Activated CD4-positive, alpha-beta T cell treated with anti-CD3 and anti-CD28 coated beads, Interleukin-2, amount 10 ng/mL, durations not matched to agents 7 days and 5 days (primary cell): ENCODE results near the gene PARD6G. TPM values are rescaled to one million over a fixed set of nuclear protein-coding genes. Genes with fewer than 3 reads are reported as not detected.
A peak's percentile ranks its signal among the peaks of the same experiment; 100 is the strongest.
"Not testable (repeated sequence)": the region's sequence is repeated elsewhere in the genome, so short reads cannot be mapped to it uniquely, and the experiment has no call there.

Source experiments
- CTCF ChIA-PET: fragments of 350-600 bp; sonication (Branson Sonifier 250); formaldehyde crosslinking; loops from one replicate; lab custom pipeline; 2021; ENCODE audit warnings: antibody characterized with exemption; lab: Charles Lee
- POLR2A ChIA-PET: fragments of 350-600 bp; sonication (Branson Sonifier 250); formaldehyde crosslinking; loops from one replicate; lab custom pipeline; 2021; ENCODE audit warnings: antibody characterized with exemption; lab: Charles Lee
- DNase-seq: peaks from one replicate; pipeline ENCODE4 v3.0.0-alpha.2; 2020
- H3K27ac Mint-ChIP-seq: one replicate; pipeline ENCODE4 v1.8.0; 2021; ENCODE audit warnings: mild to moderate bottlenecking, moderate library complexity, mixed read lengths
- H3K27me3 Mint-ChIP-seq: one replicate; pipeline ENCODE4 v1.8.0; 2021; ENCODE audit warnings: mixed read lengths
- H3K36me3 Mint-ChIP-seq: one replicate; pipeline ENCODE4 v1.8.0; 2021; ENCODE audit warnings: low read depth, mixed read lengths
- H3K4me1 Mint-ChIP-seq: one replicate; pipeline ENCODE4 v1.8.0; 2021; ENCODE audit warnings: mixed read lengths
- H3K4me3 Mint-ChIP-seq: one replicate; pipeline ENCODE4 v1.8.0; 2021; ENCODE audit warnings: mild to moderate bottlenecking, moderate library complexity, mixed read lengths
- H3K9me3 Mint-ChIP-seq: one replicate; pipeline ENCODE4 v1.8.0; 2021; ENCODE audit warnings: mixed read lengths
- total RNA-seq, 2 experiments: library from RNA; stranded (reverse); gene quantifications; one replicate each; pipeline ENCODE4 v1.2.3, GENCODE V29; 2021

The PARD6G gene
- under 1 TPM; 0.15 to 0.22 TPM for total RNA-seq

DNA sequence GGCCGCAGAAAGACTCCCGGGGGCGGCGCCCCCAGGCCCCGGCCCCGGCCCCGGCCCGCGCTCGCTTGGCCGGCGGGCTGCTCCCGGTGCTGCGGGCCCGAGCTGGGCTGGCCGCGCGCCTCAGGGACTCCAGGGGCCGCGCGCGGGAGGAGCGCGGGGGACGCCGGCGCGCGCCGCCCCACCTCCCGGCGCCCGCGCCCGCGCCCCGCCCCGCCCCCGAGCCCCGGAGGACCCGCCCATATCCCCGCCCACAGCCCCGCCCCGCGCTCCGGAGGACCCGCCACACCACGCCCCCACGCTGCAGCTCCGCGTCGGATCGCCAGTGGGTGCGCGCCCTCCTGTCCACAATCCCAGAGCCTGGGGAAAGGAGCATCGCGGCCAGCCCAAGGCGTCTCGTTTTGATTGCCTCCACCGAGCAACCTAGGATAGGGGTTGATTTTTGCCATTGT, at the start of gene PARD6G:
TSS of gene PARD6G (minus strand) at position 122 of the 449 bp plus-strand sequence. CDS start 166 bp downstream, outside the sequence.
- ChIA-PET CTCF (interaction anchor here (0.9 kb wide), 1 partner anchor 23 kb away, joined by 4 read pairs; no protein-coding TSS in a partner anchor), POLR2A (no interaction called here)
- Mint-ChIP-seq H3K9me3 (no peaks in the 10 kb centered on the region), H3K4me3 (peak within 1 kb of the TSS; percentile 32), H3K27me3 (peaks cover 46% of the 10 kb centered on the region), H3K4me1 (peaks cover 5% of the 10 kb centered on the region), H3K36me3 (no peaks in the 10 kb centered on the region), H3K27ac (no peak within 1 kb of the TSS)
- DNase-seq = peak; percentile 57

DNA sequence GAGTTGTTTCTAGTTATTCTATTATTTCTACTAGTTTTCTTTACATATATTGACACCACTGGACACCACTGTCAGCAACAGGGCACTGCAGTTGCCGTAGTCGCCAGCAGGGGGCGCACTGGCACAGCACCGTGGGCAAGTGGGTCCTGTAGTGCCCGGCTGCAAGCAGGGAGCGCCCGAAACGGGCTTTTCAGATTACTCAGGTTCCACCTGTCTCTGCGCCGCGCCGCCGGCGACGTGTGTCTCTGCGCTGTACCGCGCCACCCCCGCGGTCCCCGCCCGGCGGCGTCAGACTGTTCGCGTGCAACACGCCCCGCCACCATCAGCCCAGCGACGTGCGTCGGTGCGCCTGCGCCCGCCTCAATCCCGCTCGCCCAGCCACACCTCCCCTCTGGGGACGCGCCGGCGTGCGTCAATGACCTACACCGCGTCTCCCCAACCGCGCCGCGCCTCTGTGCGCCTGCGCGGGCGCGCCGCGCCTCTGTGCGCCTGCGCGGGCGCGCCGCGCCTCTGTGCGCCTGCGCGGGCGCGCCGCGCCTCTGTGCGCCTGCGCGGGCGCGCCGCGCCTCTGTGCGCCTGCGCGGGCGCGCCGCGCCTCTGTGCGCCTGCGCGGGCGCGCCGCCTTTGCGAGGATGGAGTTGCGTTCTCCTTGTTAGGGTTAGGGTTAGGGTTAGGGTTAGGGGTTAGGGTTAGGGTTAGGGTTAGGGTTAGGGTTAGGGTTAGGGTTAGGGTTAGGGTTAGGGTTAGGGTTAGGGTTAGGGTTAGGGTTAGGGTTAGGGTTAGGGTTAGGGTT, 15.1 kb upstream of the PARD6G start:
- H3K4me3 Mint-ChIP-seq, POLR2A ChIA-PET, CTCF ChIA-PET, H3K27me3 Mint-ChIP-seq, H3K27ac Mint-ChIP-seq, H3K9me3 Mint-ChIP-seq, H3K36me3 Mint-ChIP-seq, H3K4me1 Mint-ChIP-seq, DNase-seq: not testable (repeated sequence)

GRCh38 chr18:80259610-80260009, 12.3 kb upstream of the PARD6G start:
- ChIA-PET POLR2A (no interaction called here), CTCF (no interaction called here)
- DNase-seq = no peak
- Mint-ChIP-seq H3K4me3 (no peak overlapping the region), H3K27ac (no peak overlapping the region), H3K4me1 (no peaks in the 10 kb centered on the region), H3K27me3 (peaks cover 8% of the 10 kb centered on the region), H3K9me3 (no peaks in the 10 kb centered on the region), H3K36me3 (no peaks in the 10 kb centered on the region)

GRCh38 chr18:80258640-80259039, 11.3 kb upstream of the PARD6G start:
- POLR2A ChIA-PET = no interaction called here

GRCh38 chr18:80257579-80258543, 10.5 kb upstream of the PARD6G start:
- H3K9me3 Mint-ChIP-seq, H3K4me1 Mint-ChIP-seq, H3K27me3 Mint-ChIP-seq, POLR2A ChIA-PET, H3K4me3 Mint-ChIP-seq, CTCF ChIA-PET, H3K36me3 Mint-ChIP-seq, H3K27ac Mint-ChIP-seq: not testable (repeated sequence)
- DNase-seq = peak; percentile 48

More at GRCh38 chr18:80258640-80259039, 11.3 kb upstream of the PARD6G start:
- CTCF ChIA-PET = no interaction called here
- no peak for DNase-seq
- peaks cover 2% of the 10 kb centered on the region for H3K9me3 Mint-ChIP-seq
- H3K27me3 Mint-ChIP-seq = peaks cover 8% of the 10 kb centered on the region
- H3K36me3 Mint-ChIP-seq = no peaks in the 10 kb centered on the region
- no peak overlapping the region for H3K27ac Mint-ChIP-seq
- H3K4me1 Mint-ChIP-seq = no peaks in the 10 kb centered on the region
- no peak overlapping the region for H3K4me3 Mint-ChIP-seq

- Mint-ChIP-seq H3K9me3 (peaks cover 2% of the 10 kb centered on the region), H3K36me3 (no peaks in the 10 kb centered on the region), H3K4me1 (no peaks in the 10 kb centered on the region), H3K27ac (no peak overlapping the region), H3K4me3 (no peak overlapping the region), H3K27me3 (peaks cover 8% of the 10 kb centered on the region)
- ChIA-PET POLR2A (no interaction called here), CTCF (no interaction called here)
- no peak for DNase-seq
Measured at GRCh38 chr18:80254971-80255500, 7.7 kb upstream of the PARD6G start.

DNA sequence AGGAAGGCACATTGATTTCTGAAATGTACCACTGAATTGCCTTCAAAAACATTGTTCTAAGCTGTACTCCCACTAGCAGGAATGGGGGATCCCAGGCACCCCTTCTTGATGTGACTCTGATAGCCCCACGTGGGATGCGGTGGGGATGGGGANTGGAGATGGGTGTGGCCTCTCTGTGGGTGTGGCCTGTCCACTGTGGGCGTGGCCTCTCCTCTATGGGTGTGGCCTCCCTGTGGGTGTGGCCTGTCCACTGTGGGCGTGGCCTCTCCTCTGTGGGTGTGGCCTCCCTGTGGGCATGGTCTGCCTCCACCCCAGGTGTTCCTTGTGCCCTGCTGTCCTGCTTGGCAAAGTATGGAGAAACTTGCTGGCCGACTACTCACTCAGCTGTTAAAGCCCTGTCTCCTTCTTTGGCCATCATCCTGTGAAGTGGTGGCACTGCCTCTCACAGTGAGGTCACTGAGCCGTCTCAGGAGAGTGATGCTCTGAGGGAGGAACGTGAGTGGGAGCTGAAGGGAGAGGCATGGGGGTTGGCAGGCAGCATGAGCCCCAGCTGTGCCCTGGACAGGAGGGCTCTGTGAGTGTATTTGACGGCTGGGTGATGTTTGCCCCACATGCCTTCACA, 6.7 kb upstream of the PARD6G start:
- Mint-ChIP-seq H3K36me3 (no peaks in the 10 kb centered on the region), H3K27me3 (peaks cover 17% of the 10 kb centered on the region), H3K9me3 (peaks cover 2% of the 10 kb centered on the region), H3K4me3 (no peak overlapping the region), H3K27ac (no peak overlapping the region), H3K4me1 (no peaks in the 10 kb centered on the region)
- ChIA-PET CTCF (no interaction called here), POLR2A (no interaction called here)
- no peak for DNase-seq

- no peak for DNase-seq
- H3K36me3 Mint-ChIP-seq = no peaks in the 10 kb centered on the region
- ChIA-PET CTCF (no interaction called here), POLR2A (no interaction called here)
- peaks cover 23% of the 10 kb centered on the region for H3K27me3 Mint-ChIP-seq
- H3K4me1 Mint-ChIP-seq = no peaks in the 10 kb centered on the region
- H3K27ac Mint-ChIP-seq = no peak overlapping the region
- H3K4me3 Mint-ChIP-seq = no peak overlapping the region
- peaks cover 2% of the 10 kb centered on the region for H3K9me3 Mint-ChIP-seq
Measured at GRCh38 chr18:80253236-80253635, 5.9 kb upstream of the PARD6G start.

DNA sequence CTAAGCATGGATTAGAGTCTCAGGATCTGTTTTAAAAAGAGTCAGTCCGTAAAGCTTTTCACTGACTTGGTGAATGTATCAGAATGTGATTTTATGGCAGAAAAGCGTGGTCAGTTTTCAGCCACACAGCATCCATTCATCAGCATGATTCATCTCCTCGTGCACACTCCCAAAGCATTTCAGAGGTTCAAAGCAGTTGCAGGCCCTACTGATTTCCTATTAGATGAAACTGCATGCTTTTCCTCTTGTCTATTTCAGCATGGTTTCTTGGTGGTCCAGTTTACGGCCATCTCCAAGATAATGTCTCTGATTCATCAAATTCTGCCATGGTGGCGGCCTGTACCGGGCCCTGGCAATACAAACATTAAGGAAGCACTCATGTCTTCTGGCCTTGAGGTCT, 4.8 kb upstream of the PARD6G start:
- no peaks in the 10 kb centered on the region for H3K4me1 Mint-ChIP-seq
- CTCF ChIA-PET = no interaction called here
- H3K27me3 Mint-ChIP-seq = peaks cover 30% of the 10 kb centered on the region
- no peak overlapping the region for H3K4me3 Mint-ChIP-seq
- POLR2A ChIA-PET = no interaction called here
- H3K27ac Mint-ChIP-seq = no peak overlapping the region
- peaks cover 2% of the 10 kb centered on the region for H3K9me3 Mint-ChIP-seq
- DNase-seq = no peak
- H3K36me3 Mint-ChIP-seq = no peaks in the 10 kb centered on the region

DNA sequence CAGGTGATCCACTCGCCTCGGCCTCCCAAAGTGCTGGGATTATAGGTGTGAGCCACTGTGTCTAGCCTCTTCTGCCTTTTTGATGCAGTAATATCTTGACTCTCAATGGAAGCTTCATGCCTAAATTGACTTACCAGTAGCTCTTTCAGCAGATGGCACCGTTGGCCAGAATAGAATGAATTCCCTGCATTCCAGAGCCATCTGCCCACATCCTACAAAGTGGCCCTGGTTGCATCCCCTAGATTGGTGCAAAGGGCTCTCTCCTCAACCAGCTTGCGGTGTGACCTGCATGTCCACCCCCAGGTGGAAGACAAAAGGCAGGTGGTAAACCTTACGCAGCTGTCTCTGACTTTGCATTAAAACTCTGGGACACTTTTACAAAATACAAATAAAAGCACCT, 4.4 kb upstream of the PARD6G start:
- ChIA-PET CTCF (no interaction called here), POLR2A (no interaction called here)
- H3K27me3 Mint-ChIP-seq = peaks cover 27% of the 10 kb centered on the region
- H3K9me3 Mint-ChIP-seq = peaks cover 2% of the 10 kb centered on the region
- H3K4me3 Mint-ChIP-seq = no peak overlapping the region
- no peak overlapping the region for H3K27ac Mint-ChIP-seq
- H3K36me3 Mint-ChIP-seq = no peaks in the 10 kb centered on the region
- DNase-seq = no peak
- no peaks in the 10 kb centered on the region for H3K4me1 Mint-ChIP-seq

GRCh38 chr18:80250740-80251364, 3.5 kb upstream of the PARD6G start:
- Mint-ChIP-seq H3K27ac (peak overlapping the region; percentile 43), H3K27me3 (peaks cover 26% of the 10 kb centered on the region), H3K9me3 (peaks cover 2% of the 10 kb centered on the region), H3K36me3 (no peaks in the 10 kb centered on the region), H3K4me1 (peaks cover 3% of the 10 kb centered on the region), H3K4me3 (no peak overlapping the region)
- no peak for DNase-seq
- ChIA-PET CTCF (interaction anchor here (0.6 kb wide), 2 partner anchors 254 to 266 kb away, joined by 3 to 4 read pairs; no protein-coding TSS in a partner anchor), POLR2A (no interaction called here)
